ENCODE data around the gene PCMT1. TPM values are rescaled to one million over a fixed set of nuclear protein-coding genes. Genes with fewer than 3 reads are reported as not detected.
A peak's percentile ranks its signal among the peaks of the same experiment; 100 is the strongest.
"Not testable (repeated sequence)": the region's sequence is repeated elsewhere in the genome, so short reads cannot be mapped to it uniquely, and the experiment has no call there.

PCMT1 gene
- total RNA-seq, 1 donor from 2014 or later = 166 TPM

- no peak for TF ChIP-seq CTCF (IDR thresholded peaks at IDR 0.05; ENCODE audit: borderline replicate concordance)
- peak overlapping the region; percentile 91 for H3K4me3 ChIP-seq
- H3K27ac ChIP-seq (replicated peaks) = peak overlapping the region; percentile 96
- intact Hi-C loops (cut with micrococcal nuclease) = no loop called here
- H3K27me3 ChIP-seq (ENCODE audit: low read depth) = no peaks in the 10 kb centered on the region
- no peak for DNase-seq
- no peaks in the 10 kb centered on the region for H3K36me3 ChIP-seq
- peaks cover 64% of the 10 kb centered on the region for H3K4me1 ChIP-seq
- H3K9me3 ChIP-seq (replicated peaks) = no peaks in the 10 kb centered on the region
Observed at GRCh38 chr6:149751239-149751638, 1.7 kb downstream of the PCMT1 start.

- H3K36me3 ChIP-seq; H3K27ac ChIP-seq (replicated peaks); DNase-seq; intact Hi-C loops (cut with micrococcal nuclease); H3K9me3 ChIP-seq (replicated peaks); H3K4me3 ChIP-seq; H3K27me3 ChIP-seq (ENCODE audit: low read depth): not testable (repeated sequence)
- peaks cover 57% of the 10 kb centered on the region for H3K4me1 ChIP-seq
Observed at GRCh38 chr6:149751920-149752319, 2.4 kb downstream of the PCMT1 start.

GRCh38 chr6:149752600-149753373, 3.2 kb downstream of the PCMT1 start:
- Histone ChIP-seq H3K36me3 (no peaks in the 10 kb centered on the region), H3K27me3 (ENCODE audit: low read depth) (no peaks in the 10 kb centered on the region), H3K4me1 (peaks cover 64% of the 10 kb centered on the region), H3K9me3 (replicated peaks) (no peaks in the 10 kb centered on the region), H3K27ac (replicated peaks) (no peak overlapping the region), H3K4me3 (no peak overlapping the region)
- no peak for TF ChIP-seq CTCF (IDR thresholded peaks at IDR 0.05; ENCODE audit: borderline replicate concordance)
- DNase-seq = no peak
- intact Hi-C loops (cut with micrococcal nuclease) = no loop called here

GRCh38 chr6:149753374-149753637, 3.8 kb downstream of the PCMT1 start:
- H3K4me1 ChIP-seq = peaks cover 69% of the 10 kb centered on the region
- H3K4me3 ChIP-seq; H3K9me3 ChIP-seq (replicated peaks); DNase-seq; H3K27ac ChIP-seq (replicated peaks); intact Hi-C loops (cut with micrococcal nuclease); H3K36me3 ChIP-seq; H3K27me3 ChIP-seq (ENCODE audit: low read depth): not testable (repeated sequence)

GRCh38 chr6:149754548-149754947, 5.0 kb downstream of the PCMT1 start:
- H3K27ac ChIP-seq (replicated peaks) = no peak overlapping the region
- TF ChIP-seq CTCF (IDR thresholded peaks at IDR 0.05; ENCODE audit: borderline replicate concordance) = no peak
- intact Hi-C loops (cut with micrococcal nuclease) = no loop called here

GRCh38 chr6:149755300-149756260, 6.0 kb downstream of the PCMT1 start:
- no peak for DNase-seq
- H3K27ac ChIP-seq (replicated peaks) = peak overlapping the region; percentile 56
- intact Hi-C loops (cut with micrococcal nuclease) = no loop called here
- no peak overlapping the region for H3K4me3 ChIP-seq
- no peaks in the 10 kb centered on the region for H3K27me3 ChIP-seq (ENCODE audit: low read depth)
- no peaks in the 10 kb centered on the region for H3K9me3 ChIP-seq (replicated peaks)
- TF ChIP-seq CTCF (IDR thresholded peaks at IDR 0.05; ENCODE audit: borderline replicate concordance) = no peak
- H3K4me1 ChIP-seq = peaks cover 59% of the 10 kb centered on the region
- peaks cover 12% of the 10 kb centered on the region for H3K36me3 ChIP-seq

More at GRCh38 chr6:149754548-149754947, 5.0 kb downstream of the PCMT1 start:
- no peaks in the 10 kb centered on the region for H3K9me3 ChIP-seq (replicated peaks)
- no peaks in the 10 kb centered on the region for H3K27me3 ChIP-seq (ENCODE audit: low read depth)
- H3K4me3 ChIP-seq = no peak overlapping the region
- peaks cover 1% of the 10 kb centered on the region for H3K36me3 ChIP-seq
- peaks cover 69% of the 10 kb centered on the region for H3K4me1 ChIP-seq
- no peak for DNase-seq

All from left ventricle myocardium inferior (tissue), 1 donor.